ENCODE results near the gene CCL4. TPM values are rescaled to one million over a fixed set of nuclear protein-coding genes. Genes with fewer than 3 reads are reported as not detected.

The CCL4 gene
- total RNA-seq, 1 donor from 2014 or later, result not detected

DNA sequence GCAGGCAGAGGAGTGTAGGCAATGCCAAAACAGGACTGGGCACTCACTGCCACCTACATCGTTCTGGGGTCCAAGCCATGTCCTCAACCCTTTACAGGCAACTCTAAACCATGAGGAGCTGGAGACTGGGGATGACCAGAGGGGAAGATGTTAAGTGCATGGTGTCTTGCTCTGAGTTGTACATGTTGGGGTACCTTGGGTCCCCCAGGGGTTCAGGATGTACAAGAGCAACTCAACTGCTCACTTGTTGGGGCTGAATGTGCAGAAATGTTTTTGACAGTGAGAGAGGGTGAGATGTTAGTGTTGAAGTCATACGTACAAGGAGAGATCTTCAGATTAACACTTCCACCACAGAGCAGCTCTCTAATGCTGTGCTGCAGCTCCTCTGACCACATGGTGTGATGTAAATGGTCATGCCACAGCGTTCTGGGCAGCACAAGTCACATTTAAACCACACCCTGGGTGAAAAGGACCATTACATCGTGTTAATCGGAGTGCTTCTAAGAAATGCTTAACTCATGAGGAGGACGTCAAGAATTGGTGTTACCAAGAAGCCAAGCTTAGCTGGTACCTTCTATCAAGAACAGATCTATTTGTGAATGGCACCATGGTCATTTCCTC, 37.2 kb upstream of the CCL4 start:
- no peaks in the 10 kb centered on the region for H3K4me1 ChIP-seq

DNA sequence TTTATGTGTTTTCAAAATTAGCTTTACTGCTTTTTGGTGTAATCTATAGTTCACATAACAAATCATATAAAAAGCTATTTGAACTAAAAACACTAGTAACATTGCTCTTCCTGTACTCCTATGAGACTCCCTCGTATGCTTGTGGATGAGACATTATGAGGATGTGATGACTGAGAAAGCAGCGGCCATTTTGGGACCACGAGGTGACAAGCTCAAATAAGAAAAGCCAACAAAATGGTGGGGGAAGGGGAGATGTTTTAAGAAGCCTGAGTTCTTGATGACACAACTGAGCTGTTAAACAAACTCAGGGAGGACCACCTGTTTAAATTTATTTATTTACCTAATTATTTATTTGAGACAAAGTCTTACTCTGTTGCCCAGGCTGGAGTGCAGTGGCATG, 35.1 kb upstream of the CCL4 start:
- Mint-ChIP-seq H3K4me3 (no peak overlapping the region), H3K27ac (no peak overlapping the region), H3K9me3 (peaks cover 7% of the 10 kb centered on the region), H3K4me1 (no peaks in the 10 kb centered on the region), H3K36me3 (no peaks in the 10 kb centered on the region), H3K27me3 (ENCODE audit: insufficient read depth, low read depth) (peaks cover 2% of the 10 kb centered on the region)
- DNase-seq (ENCODE audit: low spot score), result no peak
- Histone ChIP-seq H3K36me3 (no peaks in the 10 kb centered on the region), H3K9me3 (ENCODE audit: low read depth) (no peaks in the 10 kb centered on the region), H3K4me3 (no peak overlapping the region), H3K79me2 (ENCODE audit: low read depth) (no peaks in the 10 kb centered on the region), H3K4me2 (no peak overlapping the region), H3K4me1 (no peaks in the 10 kb centered on the region), H3F3A (ENCODE audit: low read depth) (no peaks in the 10 kb centered on the region), H3K27me3 (no peaks in the 10 kb centered on the region), H3K27ac (no peak overlapping the region), H3K9ac (no peak overlapping the region), H4K20me1 (ENCODE audit: low read depth) (no peaks in the 10 kb centered on the region), H2AFZ (replicated peaks) (peak overlapping the region; percentile 73)
- TF ChIP-seq EZH2phosphoT487 (IDR thresholded peaks at IDR 0.05) (no peak), EZH2 (IDR thresholded peaks at IDR 0.05) (no peak)
- TF ChIP-seq, protein P1, sequence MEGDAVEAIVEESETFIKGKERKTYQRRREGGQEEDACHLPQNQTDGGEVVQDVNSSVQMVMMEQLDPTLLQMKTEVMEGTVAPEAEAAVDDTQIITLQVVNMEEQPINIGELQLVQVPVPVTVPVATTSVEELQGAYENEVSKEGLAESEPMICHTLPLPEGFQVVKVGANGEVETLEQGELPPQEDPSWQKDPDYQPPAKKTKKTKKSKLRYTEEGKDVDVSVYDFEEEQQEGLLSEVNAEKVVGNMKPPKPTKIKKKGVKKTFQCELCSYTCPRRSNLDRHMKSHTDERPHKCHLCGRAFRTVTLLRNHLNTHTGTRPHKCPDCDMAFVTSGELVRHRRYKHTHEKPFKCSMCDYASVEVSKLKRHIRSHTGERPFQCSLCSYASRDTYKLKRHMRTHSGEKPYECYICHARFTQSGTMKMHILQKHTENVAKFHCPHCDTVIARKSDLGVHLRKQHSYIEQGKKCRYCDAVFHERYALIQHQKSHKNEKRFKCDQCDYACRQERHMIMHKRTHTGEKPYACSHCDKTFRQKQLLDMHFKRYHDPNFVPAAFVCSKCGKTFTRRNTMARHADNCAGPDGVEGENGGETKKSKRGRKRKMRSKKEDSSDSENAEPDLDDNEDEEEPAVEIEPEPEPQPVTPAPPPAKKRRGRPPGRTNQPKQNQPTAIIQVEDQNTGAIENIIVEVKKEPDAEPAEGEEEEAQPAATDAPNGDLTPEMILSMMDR (IDR thresholded peaks at IDR 0.05), result no peak

More for the DNA sequence above, 37.2 kb upstream of the CCL4 start:
- Histone ChIP-seq H3K4me3 (no peak overlapping the region), H3K27ac (no peak overlapping the region), H3F3A (ENCODE audit: low read depth) (no peaks in the 10 kb centered on the region), H3K79me2 (ENCODE audit: low read depth) (no peaks in the 10 kb centered on the region), H3K4me2 (no peak overlapping the region), H3K9me3 (ENCODE audit: low read depth) (no peaks in the 10 kb centered on the region), H2AFZ (replicated peaks) (no peak overlapping the region), H3K9ac (no peak overlapping the region), H4K20me1 (ENCODE audit: low read depth) (no peaks in the 10 kb centered on the region), H3K36me3 (no peaks in the 10 kb centered on the region), H3K27me3 (no peaks in the 10 kb centered on the region)
- no peak for DNase-seq (ENCODE audit: low spot score)
- Mint-ChIP-seq H3K36me3 (no peaks in the 10 kb centered on the region), H3K27ac (no peak overlapping the region), H3K27me3 (ENCODE audit: insufficient read depth, low read depth) (peaks cover 2% of the 10 kb centered on the region), H3K4me3 (no peak overlapping the region), H3K4me1 (no peaks in the 10 kb centered on the region), H3K9me3 (peaks cover 7% of the 10 kb centered on the region)
- TF ChIP-seq, protein P1 (IDR thresholded peaks at IDR 0.05), result no peak

DNA sequence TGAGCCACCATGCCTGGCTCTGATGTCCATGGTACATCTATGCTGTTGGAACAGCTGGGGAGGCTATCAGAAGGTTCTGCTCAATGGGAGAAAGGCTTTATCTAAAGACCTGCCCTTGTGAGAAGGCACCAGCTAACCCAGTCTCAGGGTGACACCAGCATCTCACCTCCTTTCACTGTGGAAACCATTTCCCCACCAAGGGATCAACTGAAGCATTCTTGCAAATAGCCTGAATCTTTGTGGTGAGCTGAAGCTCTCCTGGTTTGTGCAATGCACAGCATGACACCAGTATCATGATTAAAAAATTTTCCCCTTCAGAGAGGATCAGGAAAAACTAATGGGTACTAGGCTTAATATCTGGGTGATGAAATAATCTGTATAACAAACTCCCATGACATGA, 34.5 kb upstream of the CCL4 start:
- peaks cover 2% of the 10 kb centered on the region for H3K27me3 Mint-ChIP-seq (ENCODE audit: insufficient read depth, low read depth)
- peaks cover 7% of the 10 kb centered on the region for H3K9me3 Mint-ChIP-seq
- no peak overlapping the region for H3K4me3 Mint-ChIP-seq
- TF ChIP-seq EZH2phosphoT487 (IDR thresholded peaks at IDR 0.05) (no peak), EZH2 (IDR thresholded peaks at IDR 0.05) (no peak)
- TF ChIP-seq, protein P1 (IDR thresholded peaks at IDR 0.05), result no peak
- H3K4me1 Mint-ChIP-seq, result no peaks in the 10 kb centered on the region
- Histone ChIP-seq H3K27me3 (no peaks in the 10 kb centered on the region), H3K9me3 (ENCODE audit: low read depth) (no peaks in the 10 kb centered on the region), H4K20me1 (ENCODE audit: low read depth) (no peaks in the 10 kb centered on the region), H3K36me3 (no peaks in the 10 kb centered on the region), H3F3A (ENCODE audit: low read depth) (no peaks in the 10 kb centered on the region), H3K27ac (no peak overlapping the region), H3K4me3 (no peak overlapping the region), H3K79me2 (ENCODE audit: low read depth) (no peaks in the 10 kb centered on the region), H3K9ac (no peak overlapping the region), H2AFZ (replicated peaks) (no peak overlapping the region), H3K4me1 (no peaks in the 10 kb centered on the region), H3K4me2 (no peak overlapping the region)
- no peak for DNase-seq (ENCODE audit: low spot score)
- no peaks in the 10 kb centered on the region for H3K36me3 Mint-ChIP-seq
- H3K27ac Mint-ChIP-seq, result no peak overlapping the region

All from neural progenitor cell (in vitro differentiated cells).